NCI-H2196 (cell line): ENCODE data around the gene FAM156B.
"Not testable (repeated sequence)": the region's sequence is repeated elsewhere in the genome, so short reads cannot be mapped to it uniquely, and the experiment has no call there.

Experiments
- DNase-seq: peaks from one replicate; lab custom pipeline; 2025; ENCODE audit not compliant: unreplicated experiment; lab: John Stamatoyannopoulos, UW

FAM156B gene

DNA sequence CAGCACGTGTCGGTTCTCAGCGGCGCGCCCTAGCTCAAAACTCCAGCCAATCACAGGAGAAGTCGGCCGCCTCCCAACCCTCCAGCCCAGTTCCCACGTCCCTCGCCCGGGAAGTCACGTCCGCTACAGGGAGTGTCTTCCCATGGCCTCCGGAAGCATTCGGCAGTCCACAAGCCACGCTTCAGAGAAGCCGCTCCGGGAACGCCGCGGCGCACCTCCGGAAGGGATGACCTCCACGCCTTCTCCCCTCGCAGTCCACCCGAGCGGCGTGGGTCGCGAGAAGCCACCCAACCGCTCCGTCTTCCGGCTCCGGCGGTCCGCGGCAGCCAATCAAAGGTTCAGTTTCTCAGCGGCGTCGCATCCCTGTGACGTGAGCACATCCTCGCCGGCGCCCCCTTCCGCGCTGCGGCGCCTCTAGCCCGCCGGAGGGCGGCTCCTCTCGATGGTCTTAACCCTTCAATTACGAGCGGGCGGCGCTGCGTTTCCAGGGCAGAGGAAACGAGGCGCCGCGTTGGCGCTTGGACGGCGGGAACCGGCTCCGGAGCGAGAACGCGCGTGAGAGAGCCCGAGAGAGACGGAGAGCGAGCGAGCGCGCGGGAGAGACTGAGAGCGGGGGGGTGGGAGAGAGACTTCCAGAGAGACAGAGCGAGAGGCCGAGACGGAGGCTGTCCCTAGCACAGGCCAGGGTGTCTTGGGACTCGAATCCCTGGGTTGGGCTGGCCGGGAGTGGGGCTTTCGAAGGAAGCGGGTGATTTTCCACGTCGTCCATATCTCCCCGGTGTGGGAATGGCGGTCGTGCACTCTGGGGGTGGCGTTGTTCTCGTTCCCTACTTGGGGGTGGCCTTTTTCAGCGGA, at the start of gene FAM156B:
Gene FAM156B (plus strand): TSS at position 476 of the 855 bp plus-strand sequence. CDS start 9,896 bp downstream, outside the sequence.
- DNase-seq: not testable (repeated sequence)

- DNase-seq: no peak
Measured at GRCh38 chrX:52852110-52852860, 44.8 kb upstream of the FAM156B start.

GRCh38 chrX:52856991-52857525, 40.1 kb upstream of the FAM156B start:
- DNase-seq: not testable (repeated sequence)

GRCh38 chrX:52865343-52865998, 31.7 kb upstream of the FAM156B start:
- DNase-seq: no peak

DNA sequence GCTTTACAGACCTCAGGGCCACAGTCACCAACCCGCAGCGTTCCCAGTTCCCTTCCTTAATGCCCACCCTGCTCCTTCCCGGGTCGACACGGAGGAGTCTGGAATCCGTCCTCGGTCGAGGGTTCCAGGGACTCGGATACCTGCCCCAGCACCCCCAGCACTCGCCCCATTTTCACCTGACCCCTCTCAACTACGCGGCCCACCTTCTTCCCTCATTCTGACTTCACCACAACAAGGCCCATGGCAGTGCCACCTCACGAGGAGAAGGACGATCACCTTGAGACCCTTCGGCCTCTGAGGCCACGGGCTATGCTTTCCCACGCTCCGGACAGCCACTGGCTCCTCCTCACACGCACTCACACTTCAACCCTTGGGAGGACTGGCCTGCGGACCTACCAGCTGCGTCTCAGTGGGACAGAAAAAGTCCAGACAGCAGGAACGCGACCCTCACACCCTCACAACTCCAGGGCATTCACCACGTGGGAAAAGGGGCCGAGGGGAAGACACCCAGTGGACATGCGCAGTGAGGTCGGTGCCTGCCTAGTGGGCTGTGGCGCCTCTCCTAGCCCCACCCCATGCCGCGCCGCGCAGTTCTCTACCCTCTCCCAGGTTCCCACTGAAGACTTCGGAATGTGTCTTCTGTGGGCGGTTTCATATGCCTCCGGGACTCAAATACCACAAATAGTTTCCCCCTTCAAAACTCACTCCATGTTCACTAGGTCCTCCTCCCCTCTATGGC, 29.4 kb upstream of the FAM156B start, which contains the start of gene XAGE3:
Gene XAGE3 (minus strand): TSS at position 474 of the 739 bp plus-strand sequence. CDS start 950 bp downstream, outside the sequence.
- DNase-seq: no peak

DNA sequence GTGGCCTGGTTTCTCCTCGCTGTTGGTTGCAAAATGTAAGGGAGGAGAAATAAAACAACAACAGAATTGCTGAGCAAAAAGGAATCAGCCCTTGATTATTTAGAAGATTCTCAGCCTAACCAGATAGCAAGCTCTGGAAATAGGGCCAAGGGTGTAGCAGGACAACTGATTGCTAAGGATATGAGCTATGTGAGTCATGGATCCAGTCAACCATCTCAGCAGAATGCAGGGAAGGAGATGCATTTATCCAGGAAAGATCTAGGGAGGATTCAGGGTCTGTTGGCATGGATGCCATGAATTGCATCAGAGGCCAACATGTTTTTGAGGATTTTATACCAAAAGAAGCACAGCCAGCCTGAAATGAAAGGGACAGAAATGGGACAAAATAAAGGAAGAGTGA, 27.1 kb upstream of the FAM156B start:
- DNase-seq: no peak

DNA sequence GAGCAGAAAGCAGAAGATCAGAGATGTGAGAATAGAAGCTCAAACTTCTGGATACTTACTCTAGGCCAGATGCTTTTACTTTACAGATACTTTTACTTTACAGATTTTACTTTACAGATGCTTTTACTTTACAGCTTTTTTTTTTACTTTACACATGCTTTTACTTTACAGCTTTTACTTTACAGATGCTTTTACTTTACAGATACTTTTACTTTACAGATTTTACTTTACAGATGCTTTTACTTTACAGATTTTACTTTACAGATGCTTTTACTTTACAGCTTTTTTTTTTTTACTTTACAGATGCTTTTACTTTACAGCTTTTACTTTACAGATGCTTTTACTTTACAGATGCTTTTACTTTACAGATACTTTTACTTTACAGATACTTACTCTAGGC, 23.3 kb upstream of the FAM156B start:
- not testable (repeated sequence) for DNase-seq

- no peak for DNase-seq
Measured at GRCh38 chrX:52874661-52875060, 22.5 kb upstream of the FAM156B start.

- not testable (repeated sequence) for DNase-seq
Measured at GRCh38 chrX:52875436-52875835, 21.7 kb upstream of the FAM156B start.

- DNase-seq: not testable (repeated sequence)
Measured at GRCh38 chrX:52876386-52876785, 20.7 kb upstream of the FAM156B start.

GRCh38 chrX:52887459-52887858, 9.7 kb upstream of the FAM156B start:
- not testable (repeated sequence) for DNase-seq

DNA sequence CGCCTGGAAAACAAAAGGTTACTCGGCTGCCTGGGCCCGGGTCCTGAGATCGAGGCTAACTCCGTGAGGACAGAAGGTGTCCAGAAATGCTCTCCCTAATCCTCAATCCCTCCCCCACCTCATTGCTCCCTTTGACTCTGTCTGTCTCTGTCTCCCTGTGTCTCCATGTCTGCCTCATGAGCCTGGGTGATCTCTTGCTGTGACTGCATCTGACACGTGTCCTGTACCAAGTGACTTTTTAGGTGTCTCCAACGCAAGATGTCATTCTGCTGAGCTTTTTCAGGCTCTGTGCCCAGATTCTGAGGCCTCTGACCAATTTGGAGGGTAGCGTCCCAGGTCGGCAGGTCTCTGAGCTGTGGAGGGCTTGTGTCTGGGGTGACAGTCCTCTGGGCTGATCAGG, 9.0 kb upstream of the FAM156B start:
- DNase-seq: not testable (repeated sequence)

DNA sequence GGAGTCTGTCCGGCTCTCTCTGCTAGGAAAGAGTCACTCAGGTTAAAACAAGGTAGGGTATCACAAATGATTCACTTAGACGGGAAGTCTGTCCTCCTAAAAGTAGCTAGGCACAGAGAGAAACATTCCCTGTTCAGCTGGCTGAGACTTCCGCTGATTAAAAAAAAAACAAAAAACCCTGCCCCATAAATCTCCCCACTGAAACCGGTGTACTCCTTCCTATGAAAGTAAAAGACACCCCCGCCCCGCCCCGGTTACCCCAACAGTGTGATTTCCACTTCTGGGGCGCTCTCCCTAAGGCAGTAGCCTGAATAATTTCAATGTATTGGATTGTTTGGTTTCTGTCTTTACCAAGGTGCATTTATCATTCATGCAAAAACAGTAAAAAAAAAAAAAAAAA, 692 bp upstream of the FAM156B start:
- not testable (repeated sequence) for DNase-seq

DNA sequence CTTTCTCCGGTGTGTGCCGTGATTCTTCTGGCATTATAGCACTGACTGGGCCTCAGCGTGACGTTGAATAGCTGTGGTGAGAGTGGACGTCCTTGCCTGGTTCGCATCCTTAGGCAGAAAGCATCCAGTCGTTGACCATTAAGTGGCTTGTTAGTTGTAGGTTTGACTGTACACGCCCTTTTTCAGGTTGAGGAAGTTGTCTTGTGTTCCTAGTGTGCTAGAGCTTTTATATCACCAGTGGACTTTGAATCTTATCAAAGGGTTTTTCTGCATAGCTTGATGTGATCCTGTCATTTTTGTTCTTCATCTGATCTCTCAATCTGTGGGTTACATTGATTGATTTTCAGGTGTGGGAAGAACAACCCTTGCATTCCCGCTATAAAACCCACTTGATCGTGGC, 8.4 kb downstream of the FAM156B start:
- DNase-seq: not testable (repeated sequence)

- DNase-seq: not testable (repeated sequence)
Measured at GRCh38 chrX:52906072-52906471, 8.9 kb downstream of the FAM156B start.

- not testable (repeated sequence) for DNase-seq
Measured at GRCh38 chrX:52907137-52907536, 10.0 kb downstream of the FAM156B start.

GRCh38 chrX:52907900-52908299, 10.8 kb downstream of the FAM156B start:
- DNase-seq: not testable (repeated sequence)

GRCh38 chrX:52909313-52909969, 12.3 kb downstream of the FAM156B start:
- DNase-seq: not testable (repeated sequence)

DNA sequence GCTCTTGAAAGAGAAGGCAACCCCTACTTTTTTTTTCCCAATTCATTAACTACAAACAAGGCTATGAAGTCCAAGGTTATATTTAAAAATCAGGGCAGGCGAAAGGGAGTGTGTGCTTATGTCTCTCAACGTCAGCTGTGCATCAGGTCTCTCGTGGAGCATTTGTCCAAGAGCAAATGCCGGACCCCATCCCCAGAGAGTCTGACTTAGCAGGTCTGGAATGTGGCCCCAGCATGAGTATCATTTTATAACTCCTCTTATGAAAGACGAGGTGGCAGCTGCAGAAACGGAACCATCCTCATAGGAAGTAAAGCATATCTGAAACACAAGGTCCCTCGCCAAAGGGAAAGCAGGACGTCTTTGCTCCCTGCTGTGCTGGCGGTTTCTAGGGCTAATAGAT, 16.6 kb downstream of the FAM156B start:
- not testable (repeated sequence) for DNase-seq

- DNase-seq: not testable (repeated sequence)
Measured at GRCh38 chrX:52914704-52915103, 17.6 kb downstream of the FAM156B start.
